H1 (cell line): Measurements from ENCODE around the gene MYO1A.

Experiments used
- EZH2 ChIP-seq: fragments of 200-600 bp; sonication (generic); IDR thresholded peaks from 2 replicates; pipeline ENCODE4 v1.7.1; 2012; ENCODE audit warnings: low read depth, mild to moderate bottlenecking, moderate library complexity, low read length, inconsistent platforms; ENCODE audit not compliant: severe bottlenecking
- RAD21 ChIP-seq, 2 experiments: IDR thresholded peaks in 1 of 2; conservative IDR thresholded peaks in 1 of 2; 2 replicates each; pipeline ENCODE4 v1.6.1; 2011; ENCODE audit warnings: low read depth in 2 of 2, low read length in 2 of 2, improper control_type of control experiment in 1 of 2, inconsistent platforms in 1 of 2, mild to moderate bottlenecking in 1 of 2, moderate library complexity in 1 of 2
- TF ChIP-seq, protein P1 (sequence below), 3 experiments: IDR thresholded peaks; 1 replicate in 2 of 3; 2 replicates in 1 of 3; pipeline versions ENCODE4 v1.5.1 to v1.6.1; 2011; ENCODE audit warnings: low read length in 3 of 3, mild to moderate bottlenecking in 3 of 3, inconsistent platforms in 2 of 3, low read depth in 1 of 3, moderate library complexity in 1 of 3; ENCODE audit not compliant: insufficient read depth in 1 of 3; ENCODE audit errors: control extremely low read depth in 1 of 3
- TF ChIP-seq, protein P2 (sequence below): IDR thresholded peaks from 2 replicates; pipeline ENCODE4 v1.6.1; 2012; ENCODE audit warnings: inconsistent platforms

DNA sequence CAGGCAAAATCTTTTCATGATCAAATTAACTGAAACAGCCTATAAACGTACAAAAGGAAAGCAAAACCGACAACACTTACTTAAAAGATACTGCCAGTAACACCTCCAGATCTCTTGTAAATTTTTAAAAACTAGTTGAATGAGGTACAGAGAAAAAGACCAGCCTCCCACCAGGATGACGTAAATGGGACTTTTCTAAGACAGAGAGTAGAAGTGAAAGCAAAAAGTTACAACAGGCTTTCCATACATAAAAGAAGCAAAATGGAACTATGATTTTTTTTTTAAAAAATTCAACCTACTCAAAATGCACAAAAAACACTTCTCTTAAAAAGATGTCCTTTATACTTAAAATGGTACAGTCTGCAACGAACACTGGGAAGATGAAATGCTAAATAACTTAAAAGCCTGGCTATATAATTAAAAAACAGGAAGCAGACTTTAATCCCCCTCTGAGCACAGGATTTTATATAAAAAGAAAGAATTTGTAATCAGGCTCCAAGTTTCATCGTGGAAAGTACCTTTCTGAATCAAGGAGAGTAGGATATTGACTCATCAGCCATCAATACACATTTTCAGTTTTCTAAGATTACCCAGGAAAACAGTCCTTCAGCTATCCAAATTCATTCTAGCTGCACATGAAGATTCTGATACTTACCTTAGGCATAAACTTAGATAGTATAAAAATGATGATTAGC lies 14.2 kb upstream of the MYO1A start:
- TF ChIP-seq EZH2 (no peak), RAD21 (IDR thresholded peaks at IDR 0.05 in 1 of 2, conservative IDR thresholded peaks at IDR 0.05 in 1 of 2; ENCODE audit: low read depth in 2 of 2, low read length in 2 of 2) (no peak)
- TF ChIP-seq, protein P1, sequence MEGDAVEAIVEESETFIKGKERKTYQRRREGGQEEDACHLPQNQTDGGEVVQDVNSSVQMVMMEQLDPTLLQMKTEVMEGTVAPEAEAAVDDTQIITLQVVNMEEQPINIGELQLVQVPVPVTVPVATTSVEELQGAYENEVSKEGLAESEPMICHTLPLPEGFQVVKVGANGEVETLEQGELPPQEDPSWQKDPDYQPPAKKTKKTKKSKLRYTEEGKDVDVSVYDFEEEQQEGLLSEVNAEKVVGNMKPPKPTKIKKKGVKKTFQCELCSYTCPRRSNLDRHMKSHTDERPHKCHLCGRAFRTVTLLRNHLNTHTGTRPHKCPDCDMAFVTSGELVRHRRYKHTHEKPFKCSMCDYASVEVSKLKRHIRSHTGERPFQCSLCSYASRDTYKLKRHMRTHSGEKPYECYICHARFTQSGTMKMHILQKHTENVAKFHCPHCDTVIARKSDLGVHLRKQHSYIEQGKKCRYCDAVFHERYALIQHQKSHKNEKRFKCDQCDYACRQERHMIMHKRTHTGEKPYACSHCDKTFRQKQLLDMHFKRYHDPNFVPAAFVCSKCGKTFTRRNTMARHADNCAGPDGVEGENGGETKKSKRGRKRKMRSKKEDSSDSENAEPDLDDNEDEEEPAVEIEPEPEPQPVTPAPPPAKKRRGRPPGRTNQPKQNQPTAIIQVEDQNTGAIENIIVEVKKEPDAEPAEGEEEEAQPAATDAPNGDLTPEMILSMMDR (IDR thresholded peaks at IDR 0.05; ENCODE audit: control extremely low read depth in 1 of 3, insufficient read depth in 1 of 3, low read depth in 1 of 3, low read length in 3 of 3) = no peak
- TF ChIP-seq, protein P2, sequence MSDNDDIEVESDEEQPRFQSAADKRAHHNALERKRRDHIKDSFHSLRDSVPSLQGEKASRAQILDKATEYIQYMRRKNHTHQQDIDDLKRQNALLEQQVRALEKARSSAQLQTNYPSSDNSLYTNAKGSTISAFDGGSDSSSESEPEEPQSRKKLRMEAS = no peak
